AG04449 (cell line): ENCODE results near the gene C16orf95.

Experiments used
- CTCF ChIA-PET: fragments of 350-600 bp; formaldehyde crosslinking; extraction: SDS; loops from one replicate; lab custom pipeline; 2021; ENCODE audit warnings: antibody characterized with exemption; lab: Yijun Ruan, JAX
- POLR2A ChIA-PET: fragments of 400-600, 350-600 bp; formaldehyde crosslinking; extraction: SDS; loops from one replicate; lab custom pipeline; 2020; ENCODE audit warnings: antibody characterized with exemption, inconsistent platforms; lab: Yijun Ruan, JAX
- DNase-seq: peaks from one replicate; pipeline ENCODE4 v3.0.0-alpha.2; 2010; ENCODE audit warnings: low read depth, low spot score
- H3K4me3 ChIP-seq: 2 replicates; pipeline ENCODE4 v1.5.1; 2011; ENCODE audit warnings: low read depth, mild to moderate bottlenecking, control low read depth, low read length
- TF ChIP-seq, protein P1 (sequence below): IDR thresholded peaks from one replicate; pipeline ENCODE4 v1.5.1; 2011; ENCODE audit warnings: mild to moderate bottlenecking, moderate library complexity, low read length, control low read depth, inconsistent platforms; ENCODE audit not compliant: insufficient read depth; ENCODE audit errors: missing control alignments

Gene C16orf95

DNA sequence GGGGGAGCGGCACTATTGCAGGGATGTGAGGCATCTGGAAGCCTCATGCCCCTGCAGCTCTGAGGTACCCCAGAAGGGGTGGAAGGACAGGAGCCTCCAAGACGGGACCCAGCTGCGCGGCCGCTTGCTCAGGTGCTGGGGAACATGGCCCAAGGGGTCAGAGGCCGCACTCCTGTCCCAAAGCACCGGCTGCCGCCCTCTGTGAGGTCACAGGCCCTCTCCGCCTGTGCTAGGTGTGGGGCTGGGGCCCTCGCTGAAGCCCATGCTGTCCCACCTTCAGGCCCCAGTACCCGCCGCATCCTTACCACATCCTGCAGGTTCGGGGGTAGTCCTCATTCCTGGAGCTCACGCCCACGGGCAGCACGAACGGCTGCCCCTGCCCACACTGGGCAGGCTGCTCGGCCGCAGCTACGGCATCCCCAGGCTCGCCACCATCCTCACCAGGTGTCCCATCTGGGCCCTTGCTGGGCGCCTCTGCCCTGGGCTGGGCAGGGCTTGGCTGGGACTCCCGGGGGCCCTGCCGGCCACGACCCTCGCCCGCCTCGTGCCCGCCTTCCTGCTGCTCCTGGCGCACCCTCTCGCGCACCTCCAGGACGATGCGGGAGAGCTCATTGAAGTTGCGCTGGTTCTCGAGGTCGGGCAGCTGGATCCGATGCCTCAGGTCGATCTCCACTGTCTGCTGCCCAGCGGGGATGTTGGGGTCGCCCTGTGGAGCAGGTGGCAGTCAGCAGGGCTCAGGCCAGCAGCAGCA lies 16.6 kb upstream of the C16orf95 start:
- POLR2A ChIA-PET, result no interaction called here
- CTCF ChIA-PET, result interaction anchor here (0.9 to 6.1 kb wide), 4 partner anchors 8 to 12 kb away, joined by 3 to 29 read pairs (median 4); no protein-coding TSS in a partner anchor
- TF ChIP-seq, protein P1, sequence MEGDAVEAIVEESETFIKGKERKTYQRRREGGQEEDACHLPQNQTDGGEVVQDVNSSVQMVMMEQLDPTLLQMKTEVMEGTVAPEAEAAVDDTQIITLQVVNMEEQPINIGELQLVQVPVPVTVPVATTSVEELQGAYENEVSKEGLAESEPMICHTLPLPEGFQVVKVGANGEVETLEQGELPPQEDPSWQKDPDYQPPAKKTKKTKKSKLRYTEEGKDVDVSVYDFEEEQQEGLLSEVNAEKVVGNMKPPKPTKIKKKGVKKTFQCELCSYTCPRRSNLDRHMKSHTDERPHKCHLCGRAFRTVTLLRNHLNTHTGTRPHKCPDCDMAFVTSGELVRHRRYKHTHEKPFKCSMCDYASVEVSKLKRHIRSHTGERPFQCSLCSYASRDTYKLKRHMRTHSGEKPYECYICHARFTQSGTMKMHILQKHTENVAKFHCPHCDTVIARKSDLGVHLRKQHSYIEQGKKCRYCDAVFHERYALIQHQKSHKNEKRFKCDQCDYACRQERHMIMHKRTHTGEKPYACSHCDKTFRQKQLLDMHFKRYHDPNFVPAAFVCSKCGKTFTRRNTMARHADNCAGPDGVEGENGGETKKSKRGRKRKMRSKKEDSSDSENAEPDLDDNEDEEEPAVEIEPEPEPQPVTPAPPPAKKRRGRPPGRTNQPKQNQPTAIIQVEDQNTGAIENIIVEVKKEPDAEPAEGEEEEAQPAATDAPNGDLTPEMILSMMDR, result no peak
- H3K4me3 ChIP-seq, result no peak overlapping the region
- DNase-seq, result no peak

DNA sequence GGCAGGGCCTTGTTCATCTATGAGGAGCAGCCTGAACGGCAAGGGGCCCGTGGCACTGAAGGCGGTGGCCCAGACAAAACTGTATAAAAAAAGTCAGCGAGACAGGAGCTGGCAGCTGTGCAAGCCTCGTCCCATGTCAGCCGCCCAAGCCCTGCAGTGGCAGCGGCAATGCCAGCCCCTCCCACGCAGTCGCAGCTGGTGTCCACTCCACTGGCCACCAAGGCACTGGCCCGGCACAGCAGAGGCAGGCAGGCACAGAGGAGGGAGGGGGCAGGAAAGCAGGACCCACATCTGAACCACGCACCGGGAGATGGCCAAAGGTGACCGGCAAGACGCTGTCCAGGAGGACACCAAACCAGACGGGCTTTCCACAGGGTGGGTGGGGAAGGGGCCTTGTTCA lies 15.9 kb upstream of the C16orf95 start:
- no peak for DNase-seq
- TF ChIP-seq, protein P1, result no peak
- POLR2A ChIA-PET, result no interaction called here
- H3K4me3 ChIP-seq, result no peak overlapping the region
- CTCF ChIA-PET, result interaction anchor here (0.9 to 6.1 kb wide), 3 partner anchors 9 to 12 kb away, joined by 3 to 29 read pairs (median 4); no protein-coding TSS in a partner anchor

DNA sequence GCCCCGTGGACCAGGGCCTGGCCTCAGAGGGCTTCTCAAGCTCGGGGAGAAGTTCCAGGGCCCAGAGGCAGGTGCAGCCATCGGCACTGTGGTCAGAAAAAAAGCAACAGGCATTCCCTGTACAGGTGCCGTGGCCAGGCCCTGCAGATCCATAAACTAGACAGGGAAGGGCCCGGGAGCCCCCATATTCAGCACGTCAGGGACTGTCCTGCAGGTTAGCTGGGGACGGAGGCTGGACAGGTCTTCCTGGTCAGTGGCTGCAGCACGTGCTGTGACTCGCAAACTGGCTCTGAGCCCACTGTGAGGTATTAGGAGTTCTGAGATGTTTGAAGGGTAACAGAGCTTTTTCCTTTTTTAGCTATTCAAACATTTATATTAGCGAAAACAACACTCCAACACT lies 15.0 kb upstream of the C16orf95 start:
- CTCF ChIA-PET, result interaction anchor here (0.8 to 6.1 kb wide), 5 partner anchors 8 to 16 kb away, joined by 3 to 29 read pairs (median 4); no protein-coding TSS in a partner anchor
- TF ChIP-seq, protein P1, result no peak
- POLR2A ChIA-PET, result no interaction called here
- H3K4me3 ChIP-seq, result no peak overlapping the region
- DNase-seq, result no peak

DNA sequence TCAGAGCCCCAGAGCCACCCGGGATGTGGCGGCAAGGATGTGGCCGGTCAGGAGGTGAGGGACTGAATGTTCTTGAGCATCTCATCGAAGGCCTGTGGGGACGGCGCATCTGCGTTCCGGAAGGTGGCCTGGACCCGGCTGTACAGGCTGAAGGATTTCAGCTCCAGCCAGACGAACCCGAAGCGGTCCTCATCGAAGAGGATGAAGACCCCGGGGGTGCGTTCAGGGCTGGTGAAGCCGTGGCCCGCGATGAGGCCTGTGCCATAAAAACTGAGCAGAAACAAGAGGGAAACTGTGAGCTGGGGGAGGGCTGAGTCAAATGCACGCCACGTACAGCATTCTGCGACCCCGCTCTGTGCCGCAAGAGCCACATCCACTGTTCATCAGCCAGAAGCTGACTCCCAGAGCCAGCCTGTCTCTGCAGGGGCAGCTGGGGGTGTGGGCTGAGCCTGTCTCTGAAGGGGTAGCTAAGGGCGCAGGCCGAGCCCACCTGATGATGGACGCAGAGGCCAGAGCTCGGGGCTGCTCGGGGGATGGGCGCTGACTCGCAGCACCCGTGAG lies 14.1 kb upstream of the C16orf95 start:
- H3K4me3 ChIP-seq, result no peak overlapping the region
- TF ChIP-seq, protein P1, result no peak
- no peak for DNase-seq
- POLR2A ChIA-PET, result no interaction called here
- CTCF ChIA-PET, result interaction anchor here (0.9 to 6.1 kb wide), 3 partner anchors 7 to 12 kb away, joined by 3 to 29 read pairs (median 3); no protein-coding TSS in a partner anchor

DNA sequence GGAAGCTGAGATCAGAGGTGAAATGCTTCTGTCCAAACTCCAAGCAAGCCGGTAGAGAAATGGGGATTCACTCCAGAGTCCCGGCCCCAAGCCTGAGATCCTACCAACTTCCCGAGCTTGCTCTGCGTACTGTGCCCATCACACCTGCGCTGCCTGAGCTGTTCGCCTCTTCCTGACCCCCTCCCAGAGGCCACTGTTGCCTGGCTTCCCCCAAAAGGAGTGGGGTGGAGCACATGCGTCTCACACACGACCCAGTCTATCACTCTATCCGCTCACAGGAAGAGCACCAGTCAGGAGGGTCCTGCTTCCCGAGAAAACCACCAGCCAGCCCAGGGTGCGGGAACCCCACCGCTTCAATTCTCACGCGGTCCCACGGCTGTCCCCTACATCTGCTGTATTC lies 13.5 kb upstream of the C16orf95 start:
- TF ChIP-seq, protein P1, result no peak
- no peak overlapping the region for H3K4me3 ChIP-seq
- no peak for DNase-seq
- ChIA-PET POLR2A (no interaction called here), CTCF (no interaction called here)

DNA sequence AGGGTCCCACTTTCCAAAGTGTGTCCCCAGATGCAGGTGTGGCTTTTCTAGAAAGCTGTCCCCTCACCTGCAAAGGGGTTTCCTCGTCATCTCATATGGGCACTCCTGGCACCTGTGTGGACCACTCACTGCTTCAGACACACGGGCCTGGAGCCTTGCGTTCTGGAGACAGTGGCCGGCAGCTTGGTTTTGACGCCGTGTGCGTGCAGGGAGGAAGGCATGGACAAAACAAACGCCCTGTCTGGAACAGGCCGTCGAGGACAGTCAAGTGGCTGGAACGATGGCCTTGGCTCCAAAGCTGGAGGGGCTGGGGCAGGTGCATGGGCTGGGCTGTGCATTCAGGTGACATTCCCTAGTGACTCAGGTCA lies 13.0 kb upstream of the C16orf95 start:
- no peak overlapping the region for H3K4me3 ChIP-seq
- POLR2A ChIA-PET, result no interaction called here
- no peak for DNase-seq
- TF ChIP-seq, protein P1, result no peak
- CTCF ChIA-PET, result no interaction called here
